COLO668 (cell line): ENCODE measurements around the gene SETD6.
"Not testable (repeated sequence)": the region's sequence is repeated elsewhere in the genome, so short reads cannot be mapped to it uniquely, and the experiment has no call there.

Source experiments
- DNase-seq: peaks from one replicate; lab custom pipeline; 2025; ENCODE audit not compliant: unreplicated experiment; lab: John Stamatoyannopoulos, UW

SETD6 gene

DNA sequence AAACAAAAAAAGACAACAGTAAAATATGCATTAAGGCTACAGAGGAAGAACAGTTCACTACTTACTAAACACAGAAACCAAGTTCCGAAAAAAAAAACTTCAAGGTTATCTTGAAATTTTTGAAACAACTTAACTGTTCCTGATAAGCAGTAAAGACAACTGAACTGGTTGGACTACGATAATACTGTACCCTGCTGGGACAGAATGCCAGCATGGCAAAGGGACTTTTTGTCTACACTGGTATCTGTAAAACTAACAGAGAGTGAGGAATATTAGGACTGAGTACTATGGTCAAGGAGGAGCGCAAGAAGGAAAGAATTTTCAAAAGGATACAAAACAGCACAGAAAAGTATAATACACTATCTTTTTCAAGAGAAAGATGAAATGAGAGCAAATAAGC lies 19.8 kb downstream of the SETD6 start:
- no peak for DNase-seq

DNA sequence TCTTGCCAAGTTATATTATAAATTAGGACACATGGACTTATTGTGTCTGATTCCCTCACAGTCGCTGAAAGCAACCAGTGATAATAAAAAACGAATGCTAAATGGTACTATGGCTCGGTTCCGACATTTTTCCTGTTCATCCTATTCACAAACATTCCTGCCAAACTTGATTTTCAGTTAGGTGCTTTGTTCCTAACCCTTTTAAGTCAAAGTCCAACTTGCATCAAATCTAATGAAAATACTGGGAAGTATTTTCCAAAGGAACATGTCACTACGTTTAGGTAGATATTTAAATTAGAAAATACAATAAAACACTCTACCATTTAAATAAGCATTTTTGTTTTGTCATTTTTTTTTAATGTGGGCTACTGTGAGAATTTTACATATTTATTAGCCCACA lies 21.0 kb downstream of the SETD6 start:
- no peak for DNase-seq

- DNase-seq = no peak
Observed at GRCh38 chr16:58537124-58537906, 22.0 kb downstream of the SETD6 start.

DNA sequence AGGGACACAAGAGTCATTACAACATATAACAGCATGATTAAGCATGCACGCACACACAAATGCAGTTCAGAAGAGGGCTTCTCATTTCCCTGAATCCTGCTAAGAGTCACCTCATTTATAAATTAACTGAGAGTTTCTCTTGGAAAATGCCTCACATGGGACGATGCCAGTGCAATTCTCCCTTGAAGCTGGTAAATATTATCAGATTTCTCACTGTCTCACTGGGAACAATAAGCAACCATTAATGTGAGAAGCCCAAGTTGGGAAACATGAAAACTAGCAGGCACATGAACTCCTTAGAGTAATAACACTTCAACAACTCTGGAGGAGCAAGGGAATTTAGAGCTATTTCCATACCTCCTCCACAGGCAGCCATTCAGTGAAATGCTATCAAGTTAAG lies 26.4 kb downstream of the SETD6 start:
- no peak for DNase-seq

DNA sequence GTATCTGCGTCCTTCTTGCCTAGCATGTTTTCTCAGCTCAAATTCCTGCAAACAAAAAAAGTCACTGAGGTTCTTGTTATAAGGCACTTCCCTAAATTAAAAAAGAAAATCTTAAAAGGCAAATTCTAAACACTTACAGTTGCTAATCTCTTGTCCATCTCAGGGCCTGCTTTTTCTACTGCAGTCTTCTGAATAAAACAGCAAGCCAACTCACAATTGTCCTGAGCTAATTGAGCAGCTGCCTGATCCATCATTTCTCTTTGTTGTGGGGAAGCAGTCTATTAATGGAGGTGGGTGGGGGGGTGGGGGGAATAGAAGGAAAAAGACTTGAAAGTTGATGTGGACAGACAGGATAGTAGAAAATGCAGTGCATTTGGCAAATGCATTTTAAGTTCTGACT lies 27.0 kb downstream of the SETD6 start:
- no peak for DNase-seq

GRCh38 chr16:58543685-58544084 lies 28.4 kb downstream of the SETD6 start:
- no peak for DNase-seq

DNA sequence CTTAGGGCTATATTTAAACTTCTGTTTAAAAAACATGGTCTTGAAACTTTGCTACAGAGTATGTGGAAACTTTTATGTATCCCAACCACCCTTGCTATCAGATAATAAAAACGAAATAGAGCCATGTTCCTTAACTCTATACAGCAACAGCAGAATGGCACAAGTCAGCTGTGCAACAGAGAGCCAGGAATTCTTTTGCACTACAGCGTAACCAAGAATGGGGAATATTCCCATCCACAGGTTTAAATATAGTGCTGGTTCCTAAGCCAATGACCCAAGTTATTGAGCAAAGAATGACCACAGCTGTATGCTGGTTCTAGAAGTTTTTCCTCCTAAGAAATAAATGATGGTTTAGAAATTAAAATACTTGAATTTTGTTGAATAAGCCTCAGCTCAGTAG lies 33.1 kb downstream of the SETD6 start:
- no peak for DNase-seq

- DNase-seq = no peak
Observed at GRCh38 chr16:58551496-58551895, 36.2 kb downstream of the SETD6 start.

- no peak for DNase-seq
Observed at GRCh38 chr16:58556678-58557077, 41.4 kb downstream of the SETD6 start.

- DNase-seq = no peak
Observed at GRCh38 chr16:58563235-58563634, 47.9 kb downstream of the SETD6 start.

GRCh38 chr16:58563775-58564174 lies 48.5 kb downstream of the SETD6 start:
- no peak for DNase-seq

DNA sequence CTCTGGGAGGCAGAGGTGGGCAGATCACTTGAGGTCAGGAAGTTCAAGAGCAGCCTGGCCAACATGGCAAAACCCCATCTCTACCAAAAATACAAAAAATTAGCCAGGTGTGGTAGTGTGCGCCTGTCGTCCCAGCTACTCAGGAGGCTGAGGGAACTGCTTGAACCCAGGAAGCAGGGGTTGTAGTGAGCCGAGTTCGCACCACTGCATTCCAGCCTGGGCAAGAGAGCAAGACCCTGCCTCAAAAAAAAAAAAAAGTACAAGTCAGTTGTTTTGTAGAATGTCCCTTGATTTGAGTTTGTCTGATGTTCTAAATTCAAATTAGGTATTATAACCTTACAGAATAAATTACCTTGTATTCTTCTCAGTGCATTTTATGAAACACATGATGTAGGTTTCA lies 50.4 kb downstream of the SETD6 start:
- DNase-seq = not testable (repeated sequence)
